HCT116 (cell line): ENCODE measurements around the gene DDHD1. TPM values are rescaled to one million over a fixed set of nuclear protein-coding genes. Genes with fewer than 3 reads are reported as not detected.

ENCODE experiments used
- ATAC-seq: fragments of 200-7000 bp; cut with Tn5 transposase; 2 replicates; pipeline ENCODE4 v1.9.1; 2020; ENCODE audit warnings: mild to moderate bottlenecking, moderate library complexity
- BruUV-seq: library from RNA; stranded (reverse); fragments of 400-500 nt; replicated peaks from 2 replicates; lab custom pipeline; 2021; lab: Mats Ljungman, UMichigan
- CTCF ChIA-PET: fragments of 300-600 bp; sonication (Branson Sonifier 250); formaldehyde crosslinking; loops from one replicate; lab custom pipeline; 2021; ENCODE audit warnings: antibody characterized with exemption; lab: Charles Lee
- POLR2A ChIA-PET: fragments of 300-600, 350-600 bp; sonication (Branson Sonifier 250); formaldehyde crosslinking; loops from one replicate; lab custom pipeline; 2021; ENCODE audit warnings: antibody characterized with exemption; lab: Charles Lee
- RAD21 ChIA-PET, 2 experiments: fragments of 300-600 bp; sonication (Branson Sonifier 250); formaldehyde crosslinking; loops; one replicate each; lab custom pipeline; 2023; ENCODE audit warnings: low total read pairs in 2 of 2; ENCODE audit not compliant: uncharacterized antibody in 2 of 2, unreplicated experiment in 2 of 2, low non-redundant PET in 1 of 2; lab: Charles Lee
- DNase-seq: peaks from one replicate; pipeline ENCODE4 v3.0.0-alpha.2; 2010; ENCODE audit warnings: low read depth, low spot score
- H2AFZ ChIP-seq: fragments of 200-600 bp; shearing (Covaris generic), sonication (generic); 2 replicates; pipeline ENCODE4 v1.6.1; 2017; ENCODE audit warnings: low read depth, mixed run types, mixed read lengths, antibody characterized with exemption, low read length; ENCODE audit not compliant: poor library complexity, severe bottlenecking
- H3K27ac ChIP-seq: 2 replicates; pipeline ENCODE4 v1.5.1; 2012; ENCODE audit warnings: low read depth, low read length
- H3K27me3 ChIP-seq: fragments of 200-600 bp; sonication (generic); 2 replicates; pipeline ENCODE4 v1.6.1; 2016; ENCODE audit warnings: mixed run types, low read length, mixed read lengths; ENCODE audit not compliant: insufficient read depth
- H3K36me3 ChIP-seq, 2 experiments: fragments of 200-500 bp in 1 of 2; fragments of 200-600 bp in 1 of 2; sonication (Bioruptor generic) in 1 of 2; sonication (generic) in 1 of 2; 2 replicates each; pipeline versions ENCODE4 v1.5.1 to v1.6.1; 2014 to 2016; ENCODE audit warnings: low read length in 2 of 2, inconsistent platforms in 1 of 2, mixed read lengths in 1 of 2, mixed run types in 1 of 2; ENCODE audit not compliant: insufficient read depth in 2 of 2, control insufficient read depth in 1 of 2
- H3K4me1 ChIP-seq, 2 experiments: fragments of 200-600 bp in 1 of 2; sonication (generic) in 1 of 2; 2 replicates each; pipeline versions ENCODE4 v1.5.1 to v1.6.1; 2012 to 2017; ENCODE audit warnings: low read length in 2 of 2, inconsistent platforms in 1 of 2, mild to moderate bottlenecking in 1 of 2, mixed read lengths in 1 of 2, mixed run types in 1 of 2, moderate library complexity in 1 of 2; ENCODE audit not compliant: insufficient read depth in 2 of 2, control insufficient read depth in 1 of 2
- H3K4me2 ChIP-seq: fragments of 200-600 bp; sonication (generic); 2 replicates; pipeline ENCODE4 v1.6.1; 2017; ENCODE audit warnings: mixed run types, low read length, mixed read lengths
- H3K4me3 ChIP-seq, 2 experiments: fragments of 200-600 bp in 1 of 2; sonication (generic) in 1 of 2; replicated peaks in 1 of 2; 2 replicates each; pipeline ENCODE4 v1.5.1; 2011 to 2016; ENCODE audit warnings: low read length in 2 of 2, control low read depth in 1 of 2, low read depth in 1 of 2, mild to moderate bottlenecking in 1 of 2, mixed read lengths in 1 of 2, mixed run types in 1 of 2
- H3K79me2 ChIP-seq: fragments of 200-600 bp; sonication (generic); 2 replicates; pipeline ENCODE4 v1.6.1; 2017; ENCODE audit warnings: mild to moderate bottlenecking, mixed run types, low read length, moderate library complexity, mixed read lengths; ENCODE audit not compliant: insufficient read depth
- H3K9ac ChIP-seq: fragments of 200-600 bp; sonication (generic); 2 replicates; pipeline ENCODE4 v1.6.1; 2016; ENCODE audit warnings: low read length, mixed read lengths
- H3K9me2 ChIP-seq: fragments of 200-600 bp; sonication (generic), shearing (Covaris generic); 2 replicates; pipeline ENCODE4 v1.6.1; 2017; ENCODE audit warnings: mixed run types, mild to moderate bottlenecking, moderate library complexity; ENCODE audit not compliant: insufficient read depth
- H3K9me3 ChIP-seq, 2 experiments: fragments of 200-500 bp in 1 of 2; fragments of 200-600 bp in 1 of 2; sonication (Bioruptor generic) in 1 of 2; sonication (generic) in 1 of 2; 2 replicates each; pipeline ENCODE4 v1.6.1; 2014 to 2017; ENCODE audit warnings: low read length in 2 of 2, mixed read lengths in 2 of 2, inconsistent platforms in 1 of 2, low read depth in 1 of 2, mild to moderate bottlenecking in 1 of 2, mixed run types in 1 of 2, moderate library complexity in 1 of 2; ENCODE audit not compliant: control insufficient read depth in 1 of 2, insufficient read depth in 1 of 2
- H4K20me1 ChIP-seq: fragments of 200-600 bp; sonication (generic), shearing (Covaris generic); 2 replicates; pipeline ENCODE4 v1.6.1; 2017; ENCODE audit warnings: mixed run types, mild to moderate bottlenecking, moderate library complexity; ENCODE audit not compliant: insufficient read depth
- CBX3 ChIP-seq: IDR thresholded peaks from 2 replicates; pipeline ENCODE4 v1.6.1; 2012; ENCODE audit warnings: low read depth
- EGR1 ChIP-seq: IDR thresholded peaks from 2 replicates; pipeline ENCODE4 v1.6.1; 2012; ENCODE audit warnings: low read depth
- ELF1 ChIP-seq: IDR thresholded peaks from 2 replicates; pipeline ENCODE4 v1.6.1; 2012; ENCODE audit warnings: low read depth, borderline replicate concordance
- EZH2 ChIP-seq: fragments of 200-600 bp; sonication (generic); IDR thresholded peaks from 2 replicates; pipeline ENCODE4 v1.6.1; 2017; ENCODE audit warnings: antibody characterized with exemption, mixed run types
- EZH2phosphoT487 ChIP-seq: fragments of 200-600 bp; IDR thresholded peaks from 2 replicates; pipeline ENCODE4 v1.6.1; 2018; ENCODE audit warnings: antibody characterized with exemption, borderline replicate concordance
- JUND ChIP-seq: IDR thresholded peaks from 2 replicates; pipeline ENCODE4 v1.6.1; 2012
- POLR2A ChIP-seq: IDR thresholded peaks from 2 replicates; pipeline ENCODE4 v1.7.0; 2011; ENCODE audit warnings: borderline replicate concordance; ENCODE audit not compliant: insufficient read depth, insufficient read length; ENCODE audit errors: extremely low read depth
- SP1 ChIP-seq: IDR thresholded peaks from 2 replicates; pipeline ENCODE4 v1.6.1; 2012; ENCODE audit warnings: low read depth
- YY1 ChIP-seq: IDR thresholded peaks from 2 replicates; pipeline ENCODE4 v1.6.1; 2011; ENCODE audit warnings: low read length, low read depth, moderate library complexity, mild to moderate bottlenecking; ENCODE audit not compliant: insufficient replicate concordance; ENCODE audit errors: extremely low read depth
- ZBTB33 ChIP-seq: IDR thresholded peaks from 2 replicates; pipeline ENCODE4 v1.6.1; 2011; ENCODE audit warnings: mild to moderate bottlenecking, low read length, moderate library complexity; ENCODE audit not compliant: insufficient replicate concordance; ENCODE audit errors: extremely low read depth
- ZNF274 ChIP-seq: fragments of 200-500 bp; sonication (Bioruptor generic); IDR thresholded peaks from 2 replicates; pipeline ENCODE4 v1.6.1; 2014; ENCODE audit warnings: mild to moderate bottlenecking, low read depth, low read length, inconsistent platforms
- intact Hi-C: fragments of 100-400 bp; cut with micrococcal nuclease; formaldehyde crosslinking; loops from 2 replicates; pipeline ENCODE4 v1.10.0; 2022
- total RNA-seq: library from RNA; stranded (reverse); gene quantifications from one replicate; pipeline ENCODE4 v1.2.1, GENCODE V29; 2021; ENCODE audit not compliant: unreplicated experiment
- TF ChIP-seq, protein P1 (sequence below): IDR thresholded peaks from 2 replicates; pipeline ENCODE4 v1.6.1; 2012
- TF ChIP-seq, protein P2 (sequence below): IDR thresholded peaks from 2 replicates; pipeline ENCODE4 v1.6.1; 2012

DDHD1 gene
- total RNA-seq, 1 experiment from 2014 or later, result 26.9 TPM

- Histone ChIP-seq H2AFZ (no peak overlapping the region), H3K4me2 (no peak overlapping the region), H3K36me3 (no peaks in the 10 kb centered on the region), H4K20me1 (no peaks in the 10 kb centered on the region), H3K9ac (no peak overlapping the region), H3K9me3 (no peaks in the 10 kb centered on the region), H3K4me1 (peaks cover 7 to 8% of the 10 kb centered on the region in 2 experiments), H3K27me3 (no peaks in the 10 kb centered on the region), H3K4me3 (no peak overlapping the region), H3K9me2 (no peaks in the 10 kb centered on the region), H3K27ac (no peak overlapping the region), H3K79me2 (peaks cover 80% of the 10 kb centered on the region)
- DNase-seq (no peak), ATAC-seq (no peak)
- ChIA-PET CTCF (no interaction called here), RAD21 (no interaction called here), POLR2A (no interaction called here)
- TF ChIP-seq POLR2A (no peak), EGR1 (no peak), ZBTB33 (no peak), EZH2 (no peak)
- no TSS peak for BruUV-seq
- intact Hi-C loops, result no loop called here
These were observed 24.7 kb downstream of the DDHD1 start for GRCh38 chr14:53128303-53129028.

GRCh38 chr14:53127832-53128231 lies 25.3 kb downstream of the DDHD1 start:
- Histone ChIP-seq H2AFZ (no peak overlapping the region), H3K9me3 (no peaks in the 10 kb centered on the region), H4K20me1 (no peaks in the 10 kb centered on the region), H3K4me2 (no peak overlapping the region), H3K9ac (no peak overlapping the region), H3K79me2 (peaks cover 77% of the 10 kb centered on the region), H3K4me3 (no peak overlapping the region), H3K4me1 (peaks cover 7 to 8% of the 10 kb centered on the region in 2 experiments), H3K9me2 (no peaks in the 10 kb centered on the region), H3K36me3 (no peaks in the 10 kb centered on the region), H3K27me3 (no peaks in the 10 kb centered on the region), H3K27ac (no peak overlapping the region)
- no TSS peak for BruUV-seq
- intact Hi-C loops, result no loop called here
- ATAC-seq (no peak), DNase-seq (no peak)
- POLR2A ChIA-PET, result no interaction called here
- RAD21 ChIA-PET, result no interaction called here
- CTCF ChIA-PET, result no interaction called here
- no peak for TF ChIP-seq EZH2phosphoT487
- TF ChIP-seq POLR2A, result no peak
- TF ChIP-seq, protein P1, sequence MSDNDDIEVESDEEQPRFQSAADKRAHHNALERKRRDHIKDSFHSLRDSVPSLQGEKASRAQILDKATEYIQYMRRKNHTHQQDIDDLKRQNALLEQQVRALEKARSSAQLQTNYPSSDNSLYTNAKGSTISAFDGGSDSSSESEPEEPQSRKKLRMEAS, result no peak
- no peak for TF ChIP-seq EZH2
- TF ChIP-seq JUND, result no peak
- TF ChIP-seq ZNF274, result no peak
- no peak for TF ChIP-seq ELF1
- TF ChIP-seq YY1, result no peak
- no peak for TF ChIP-seq CBX3
- TF ChIP-seq, protein P2, sequence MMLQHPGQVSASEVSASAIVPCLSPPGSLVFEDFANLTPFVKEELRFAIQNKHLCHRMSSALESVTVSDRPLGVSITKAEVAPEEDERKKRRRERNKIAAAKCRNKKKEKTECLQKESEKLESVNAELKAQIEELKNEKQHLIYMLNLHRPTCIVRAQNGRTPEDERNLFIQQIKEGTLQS, result no peak
- no peak for TF ChIP-seq ZBTB33
- no peak for TF ChIP-seq SP1
- no peak for TF ChIP-seq EGR1
